NCI-H2081 (cell line): Measurements from ENCODE around the gene HES5.

Source experiments
- DNase-seq, 2 experiments: peaks; one replicate each; lab custom pipeline; 2025; lab: John Stamatoyannopoulos, UW

HES5 gene

GRCh38 chr1:2546515-2547209 is 16.6 kb upstream of the HES5 start:
- DNase-seq: peak; percentile 91 to 93

- peak; percentile 85 to 92 for DNase-seq
Measured at GRCh38 chr1:2545754-2546514, 15.9 kb upstream of the HES5 start.

DNA sequence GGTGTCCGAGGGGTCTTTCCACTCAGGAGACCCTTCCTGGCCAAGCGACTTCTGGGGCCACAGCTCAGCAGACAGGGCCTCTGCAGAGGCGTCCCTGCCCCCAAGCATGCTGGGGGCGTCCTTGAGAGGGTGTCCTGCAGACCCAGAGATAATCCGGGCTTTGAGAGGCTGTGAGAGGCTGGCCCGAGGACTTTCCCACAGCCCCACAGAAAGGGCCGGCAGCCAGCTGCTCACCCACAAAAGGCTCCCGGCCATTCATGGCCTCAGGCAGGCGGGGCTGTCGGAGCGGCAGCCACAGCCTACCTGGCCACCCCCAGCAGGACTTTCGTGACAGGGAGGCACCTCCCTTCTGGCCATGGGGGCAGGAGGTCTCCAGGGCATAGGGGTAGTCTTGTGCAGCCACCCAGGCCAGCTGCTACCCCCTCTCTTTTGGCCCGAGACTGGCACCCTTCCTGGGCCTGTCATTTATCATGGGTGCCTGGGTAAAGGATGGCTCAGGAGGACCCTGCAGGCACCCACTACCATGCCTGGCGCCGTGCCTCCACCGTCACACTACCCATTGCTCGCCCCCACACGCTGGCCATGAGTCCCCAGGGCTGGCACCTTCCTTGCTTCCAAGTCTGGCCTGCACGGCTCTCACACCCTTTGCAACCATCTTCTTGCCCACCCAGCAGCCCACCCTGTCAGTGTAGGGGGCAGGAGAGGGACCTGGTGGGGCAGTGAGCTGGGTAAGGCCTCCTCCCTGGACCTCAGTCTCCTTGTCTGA is 15.0 kb upstream of the HES5 start:
- no peak for DNase-seq

GRCh38 chr1:2544093-2544874 is 14.2 kb upstream of the HES5 start:
- DNase-seq: no peak

- peak in 1 of 2 experiments; percentile 21 for DNase-seq
Measured at GRCh38 chr1:2543543-2544092, 13.6 kb upstream of the HES5 start.

GRCh38 chr1:2542246-2542915 is 12.3 kb upstream of the HES5 start:
- no peak for DNase-seq

DNA sequence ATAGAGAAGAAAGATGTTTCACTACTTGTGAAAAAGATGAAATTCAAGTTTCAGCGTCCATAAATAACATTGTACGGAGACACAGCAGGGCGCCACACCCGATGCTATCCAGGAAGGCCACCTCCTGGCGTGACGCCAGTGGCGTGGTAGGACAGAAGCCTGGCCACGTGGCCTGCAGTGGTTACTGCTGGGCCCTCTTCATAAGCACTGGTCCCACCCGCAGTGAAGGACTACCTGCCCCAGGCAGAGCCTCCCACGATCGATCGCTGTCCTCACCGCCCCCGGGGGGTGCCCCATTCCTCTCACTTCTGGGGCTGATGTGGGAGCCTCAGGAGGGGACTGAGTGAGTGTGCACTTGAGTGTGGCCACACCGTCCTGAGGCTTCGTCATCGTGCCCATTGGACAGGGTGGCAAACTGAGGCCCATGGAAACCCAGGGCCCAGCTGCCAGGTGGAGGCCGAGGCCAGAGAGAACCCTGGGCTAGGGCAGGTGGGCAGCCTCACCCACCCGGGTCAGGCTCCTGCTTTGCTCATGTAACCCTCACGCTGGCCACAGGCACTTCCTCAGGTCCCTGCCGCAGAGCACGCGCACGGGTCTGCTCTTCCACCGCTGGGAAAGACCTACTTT is 11.7 kb upstream of the HES5 start:
- no peak for DNase-seq

DNA sequence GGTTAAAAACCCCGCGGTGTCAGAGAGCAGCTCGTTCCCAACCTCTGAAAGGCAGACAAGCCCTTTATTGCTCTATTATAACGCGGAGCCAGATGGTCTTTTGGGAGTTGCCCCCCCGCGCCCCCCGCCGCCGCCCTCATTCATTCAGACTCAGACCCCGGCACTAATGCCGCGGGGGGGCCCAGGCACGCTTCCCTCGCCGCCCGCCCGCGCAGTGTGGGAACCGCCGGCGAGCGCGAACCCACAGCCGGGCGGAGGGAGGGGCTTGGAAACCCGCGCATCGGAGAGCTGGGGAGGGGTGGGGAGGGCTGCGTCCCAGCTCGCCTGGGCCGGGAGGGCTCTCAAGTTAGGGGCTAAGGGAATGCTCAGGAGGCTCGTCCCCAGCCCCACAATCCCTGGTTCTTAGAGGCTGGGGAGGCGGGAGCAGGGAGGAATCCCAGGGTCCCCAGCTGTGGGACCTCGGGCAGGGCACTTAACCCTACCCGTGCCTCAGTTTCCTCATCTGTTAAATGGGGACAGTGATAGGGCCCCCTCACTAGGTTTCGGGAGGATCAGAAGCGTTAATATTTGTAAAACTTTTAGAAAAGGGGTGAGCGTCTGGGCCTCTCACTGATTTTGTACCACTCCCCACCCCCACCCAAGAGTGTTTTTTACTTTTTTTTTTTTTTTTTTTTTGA is 10.9 kb upstream of the HES5 start:
- DNase-seq: no peak

- no peak for DNase-seq
Measured at GRCh38 chr1:2539312-2539907, 9.3 kb upstream of the HES5 start.

- no peak for DNase-seq
Measured at GRCh38 chr1:2538872-2539271, 8.8 kb upstream of the HES5 start.

DNA sequence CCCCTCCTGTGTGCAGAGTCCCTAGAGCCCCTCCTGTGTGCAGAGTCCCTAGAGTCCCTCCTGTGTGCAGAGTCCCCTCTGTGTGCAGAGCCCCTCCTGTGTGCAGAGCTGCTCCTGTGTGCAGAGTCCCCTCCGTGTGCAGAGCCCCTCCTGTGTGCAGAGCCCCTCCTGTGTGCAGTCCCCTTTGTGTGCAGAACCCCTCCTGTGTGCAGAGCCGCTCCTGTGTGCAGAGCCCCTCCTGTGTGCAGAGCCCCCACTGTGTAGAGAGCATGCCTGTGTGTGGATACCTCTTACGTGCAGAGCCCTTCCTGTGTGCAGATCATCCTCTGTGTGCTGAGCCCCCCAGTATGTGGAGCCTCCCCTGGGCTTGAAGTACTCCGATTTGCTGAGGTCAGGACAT is 8.3 kb upstream of the HES5 start:
- no peak for DNase-seq

- no peak for DNase-seq
Measured at GRCh38 chr1:2537784-2538115, 7.7 kb upstream of the HES5 start.

DNA sequence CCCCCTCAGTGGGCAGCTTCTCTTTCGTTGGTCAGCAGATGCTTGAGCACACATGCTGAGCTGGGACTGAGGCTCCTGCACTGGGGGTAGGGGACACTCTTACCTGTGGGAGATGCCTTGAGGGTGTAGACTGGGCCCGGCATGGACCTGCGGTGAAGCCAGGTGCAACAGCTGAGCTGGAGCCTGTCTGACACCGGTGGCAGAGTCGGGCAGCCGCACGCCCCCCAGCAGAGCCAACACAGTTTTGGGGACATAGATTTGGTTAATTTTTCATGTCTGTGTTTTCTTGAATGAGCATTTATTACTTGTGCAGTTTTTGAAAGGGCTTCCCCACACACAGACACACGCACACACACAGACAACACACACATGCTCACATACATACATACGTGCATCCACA is 5.9 kb upstream of the HES5 start:
- DNase-seq: no peak

DNA sequence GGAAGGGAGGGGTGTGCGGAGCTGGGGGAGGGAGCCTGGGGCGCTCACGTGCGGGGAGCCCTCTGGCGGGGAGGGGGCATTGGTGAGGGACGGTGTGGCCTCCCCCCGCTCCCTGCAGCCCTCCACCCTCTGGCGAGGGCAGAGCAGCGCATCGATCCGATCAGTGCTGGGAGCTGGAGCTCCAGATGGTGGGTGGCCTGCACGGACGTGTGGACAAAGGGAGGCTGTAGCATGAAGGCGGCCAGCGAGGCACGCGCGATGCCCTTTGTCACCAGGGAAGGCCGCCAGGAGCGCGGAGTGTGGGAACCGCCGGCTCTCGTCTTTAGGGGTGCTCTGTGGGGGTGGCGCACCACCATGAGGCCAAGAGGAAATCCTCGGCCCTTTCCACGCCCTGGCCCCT is 5.4 kb upstream of the HES5 start:
- DNase-seq: no peak

- peak in 1 of 2 experiments; percentile 18 for DNase-seq
Measured at GRCh38 chr1:2534687-2535441, 4.8 kb upstream of the HES5 start.

- DNase-seq: no peak
Measured at GRCh38 chr1:2534315-2534686, 4.2 kb upstream of the HES5 start.

DNA sequence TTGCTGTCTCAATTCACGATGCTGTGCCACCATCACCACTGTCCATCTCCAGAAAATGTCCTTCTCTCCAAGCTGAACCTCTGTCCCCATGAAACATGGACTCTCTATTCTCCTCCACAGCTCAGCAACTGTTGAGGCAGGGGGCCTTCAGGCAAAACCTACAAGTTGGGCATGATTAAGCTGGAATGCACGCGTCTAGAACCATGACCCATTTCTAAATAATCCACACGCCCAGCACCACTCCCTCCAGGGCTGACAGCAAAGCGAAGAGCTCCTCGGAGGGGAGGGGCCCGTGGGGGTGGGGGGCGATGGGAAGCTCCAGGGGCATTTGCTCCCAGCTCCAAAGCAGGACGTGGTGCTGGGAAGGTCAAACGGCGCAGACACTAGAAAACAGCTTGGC is 3.3 kb upstream of the HES5 start:
- DNase-seq: no peak

GRCh38 chr1:2532485-2533160 is 2.6 kb upstream of the HES5 start:
- DNase-seq: no peak
